ENCODE results near the gene DLK2.
"Not testable (repeated sequence)": the region's sequence is repeated elsewhere in the genome, so short reads cannot be mapped to it uniquely, and the experiment has no call there.

DLK2 gene

GRCh38 chr6:43488667-43489276 lies 33.4 kb upstream of the DLK2 start:
- H3K4me3 ChIP-seq (ENCODE audit: low read depth, low read length): no peak overlapping the region
- DNase-seq (ENCODE audit: low read depth): no peak

GRCh38 chr6:43481591-43482236 lies 26.4 kb upstream of the DLK2 start:
- no peak overlapping the region for H3K4me3 ChIP-seq (ENCODE audit: low read depth, low read length)
- no peak for DNase-seq (ENCODE audit: low read depth)

DNA sequence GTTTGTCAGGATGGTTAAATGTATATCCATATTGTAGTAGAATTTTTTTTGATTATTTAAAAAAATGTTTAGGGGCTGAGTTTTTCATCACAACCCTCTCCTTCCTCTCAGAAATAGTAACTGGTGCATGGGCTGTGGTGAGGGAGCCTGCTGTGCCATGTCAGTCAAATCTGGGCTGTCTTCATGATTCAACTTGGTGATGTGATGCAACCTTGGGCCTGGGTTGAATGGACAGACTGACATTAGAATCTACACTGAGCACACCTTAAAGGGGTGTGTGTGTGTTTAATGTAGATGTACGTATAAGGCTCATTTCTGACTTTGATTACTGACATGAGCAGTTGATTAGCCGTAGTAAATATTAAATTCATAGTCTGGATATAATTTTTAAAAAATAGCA lies 25.7 kb upstream of the DLK2 start:
- no peak for DNase-seq (ENCODE audit: low read depth)
- no peak overlapping the region for H3K4me3 ChIP-seq (ENCODE audit: low read depth, low read length)

GRCh38 chr6:43478008-43478372 lies 22.6 kb upstream of the DLK2 start:
- peak overlapping the region; percentile 80 for H3K4me3 ChIP-seq (ENCODE audit: low read depth, low read length)
- no peak for DNase-seq (ENCODE audit: low read depth)

GRCh38 chr6:43477235-43478007 lies 22.1 kb upstream of the DLK2 start, which contains the start of gene TJAP1:
TSS of gene TJAP1 (plus strand) at chr6:43477570. CDS start at chr6:43499002, 21,432 bp downstream.
- peak; percentile 39 for DNase-seq (ENCODE audit: low read depth)

DNA sequence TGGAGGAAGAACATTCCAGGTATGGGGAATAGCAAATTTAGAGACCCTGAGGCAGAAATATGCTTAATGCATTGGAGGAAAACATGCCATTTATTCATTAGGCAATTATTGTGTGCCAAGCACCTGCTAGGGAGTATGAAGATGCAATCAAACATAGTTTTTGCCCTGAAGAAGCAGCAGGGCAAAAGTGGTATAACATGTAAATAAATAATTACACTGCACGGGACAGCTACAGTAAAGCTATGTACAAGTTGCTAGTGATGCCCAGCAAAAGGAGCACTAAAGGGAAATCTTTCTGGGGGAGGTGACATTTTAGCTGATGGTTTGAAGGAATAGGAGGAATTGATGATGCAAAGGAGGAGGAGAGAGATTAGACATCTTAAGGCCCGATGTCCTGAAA lies 21.4 kb upstream of the DLK2 start:
- H3K4me3 ChIP-seq (ENCODE audit: low read depth, low read length): peak overlapping the region; percentile 80
- DNase-seq (ENCODE audit: low read depth): no peak

More at GRCh38 chr6:43477235-43478007, 22.1 kb upstream of the DLK2 start, which contains the start of gene TJAP1:
- peak within 1 kb of the TSS; percentile 80 for H3K4me3 ChIP-seq (ENCODE audit: low read depth, low read length)

- DNase-seq (ENCODE audit: low read depth): no peak
- H3K4me3 ChIP-seq (ENCODE audit: low read depth, low read length): no peak overlapping the region
Measured at GRCh38 chr6:43475516-43475915, 20.2 kb upstream of the DLK2 start.

DNA sequence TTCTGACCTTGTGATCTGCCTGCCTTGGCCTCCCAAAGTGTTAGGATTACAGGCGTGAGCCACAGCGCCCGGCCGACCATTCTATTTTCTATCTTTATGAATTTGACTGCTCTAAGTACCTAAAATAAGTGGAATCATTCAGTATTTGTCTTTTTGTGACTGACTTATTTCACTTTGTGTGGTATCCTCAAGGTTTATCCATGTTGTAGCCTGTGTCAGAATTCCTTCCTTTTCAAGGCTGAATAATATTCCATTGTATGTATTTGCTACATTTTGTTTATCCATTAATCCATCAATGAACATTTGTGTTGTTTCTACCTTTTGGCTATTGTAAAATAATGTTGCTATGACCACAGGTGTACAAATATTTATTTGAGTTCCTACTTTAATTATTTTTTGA lies 17.2 kb upstream of the DLK2 start:
- no peak for DNase-seq (ENCODE audit: low read depth)
- no peak overlapping the region for H3K4me3 ChIP-seq (ENCODE audit: low read depth, low read length)

GRCh38 chr6:43471399-43471798 lies 16.1 kb upstream of the DLK2 start:
- no peak overlapping the region for H3K4me3 ChIP-seq (ENCODE audit: low read depth, low read length)
- DNase-seq (ENCODE audit: low read depth): no peak

GRCh38 chr6:43469947-43470346 lies 14.6 kb upstream of the DLK2 start:
- DNase-seq (ENCODE audit: low read depth): no peak
- H3K4me3 ChIP-seq (ENCODE audit: low read depth, low read length): no peak overlapping the region

GRCh38 chr6:43468748-43469681 lies 13.7 kb upstream of the DLK2 start:
- H3K4me3 ChIP-seq (ENCODE audit: low read depth, low read length): no peak overlapping the region
- DNase-seq (ENCODE audit: low read depth): no peak

- no peak for DNase-seq (ENCODE audit: low read depth)
- H3K4me3 ChIP-seq (ENCODE audit: low read depth, low read length): no peak overlapping the region
Measured at GRCh38 chr6:43468240-43468639, 12.9 kb upstream of the DLK2 start.

- no peak for DNase-seq (ENCODE audit: low read depth)
Measured at GRCh38 chr6:43467752-43468151, 12.4 kb upstream of the DLK2 start.

DNA sequence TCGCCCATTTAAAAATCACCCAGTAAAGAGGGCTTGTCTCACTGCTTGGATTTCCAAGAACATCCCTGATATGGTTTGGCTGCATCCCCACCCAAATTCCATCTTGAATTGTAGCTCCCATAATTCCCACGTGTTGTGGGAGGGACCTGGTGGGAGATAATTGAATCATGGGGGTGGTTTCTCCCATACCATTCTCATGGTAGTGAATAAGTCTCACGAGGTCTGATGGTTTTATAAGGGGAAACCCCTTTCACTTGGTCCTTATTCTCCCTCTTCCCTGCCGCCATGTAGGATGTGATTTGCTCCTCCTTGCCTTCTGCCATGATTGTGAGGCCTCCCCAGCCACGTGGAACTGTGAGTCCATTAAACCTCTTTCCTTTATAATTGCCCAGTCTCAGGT lies 11.9 kb upstream of the DLK2 start:
- not testable (repeated sequence) for H3K4me3 ChIP-seq (ENCODE audit: low read depth, low read length); DNase-seq (ENCODE audit: low read depth)

More at GRCh38 chr6:43467752-43468151, 12.4 kb upstream of the DLK2 start:
- no peak overlapping the region for H3K4me3 ChIP-seq (ENCODE audit: low read depth, low read length)

- H3K4me3 ChIP-seq (ENCODE audit: low read depth, low read length): no peak overlapping the region
- no peak for DNase-seq (ENCODE audit: low read depth)
Measured at GRCh38 chr6:43465948-43466347, 10.6 kb upstream of the DLK2 start.

DNA sequence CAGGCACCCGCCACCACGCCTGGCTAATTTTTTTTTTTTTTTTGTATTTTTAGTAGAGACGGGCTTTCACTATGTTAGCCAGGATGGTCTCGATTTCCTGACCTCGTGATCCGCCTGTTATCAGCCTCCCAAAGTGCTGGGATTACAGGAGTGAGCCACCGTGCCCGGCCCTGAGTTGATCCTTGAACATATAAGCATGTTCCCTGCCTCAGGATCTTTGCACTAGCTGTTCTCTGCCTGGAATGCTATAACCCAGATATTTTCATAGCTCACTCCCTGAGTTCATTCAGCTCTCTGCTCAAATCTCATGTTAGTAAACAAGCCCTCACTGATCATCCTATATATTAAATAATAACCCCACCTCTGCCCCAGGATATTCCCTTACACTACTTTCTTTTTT lies 9.0 kb upstream of the DLK2 start:
- DNase-seq (ENCODE audit: low read depth): no peak
- H3K4me3 ChIP-seq (ENCODE audit: low read depth, low read length): no peak overlapping the region

- no peak overlapping the region for H3K4me3 ChIP-seq (ENCODE audit: low read depth, low read length)
- DNase-seq (ENCODE audit: low read depth): no peak
Measured at GRCh38 chr6:43461936-43462335, 6.6 kb upstream of the DLK2 start.

- H3K4me3 ChIP-seq (ENCODE audit: low read depth, low read length): no peak overlapping the region
- DNase-seq (ENCODE audit: low read depth): no peak
Measured at GRCh38 chr6:43460032-43460431, 4.7 kb upstream of the DLK2 start.

GRCh38 chr6:43459535-43459934 lies 4.2 kb upstream of the DLK2 start:
- H3K4me3 ChIP-seq (ENCODE audit: low read depth, low read length): no peak overlapping the region
- DNase-seq (ENCODE audit: low read depth): no peak

GRCh38 chr6:43458154-43458553 lies 2.8 kb upstream of the DLK2 start:
- not testable (repeated sequence) for DNase-seq (ENCODE audit: low read depth); H3K4me3 ChIP-seq (ENCODE audit: low read depth, low read length)
